Loucy (cell line): ENCODE results near the gene CREB3L4.
A peak's percentile ranks its signal among the peaks of the same experiment; 100 is the strongest.

Experiments used
- H2AFZ ChIP-seq: fragments of 200-600 bp; sonication (generic); 2 replicates; pipeline ENCODE4 v1.6.0; 2016; ENCODE audit warnings: antibody characterized with exemption, mild to moderate bottlenecking, low read length, moderate library complexity
- H3F3A ChIP-seq: fragments of 200-600 bp; 2 replicates; pipeline ENCODE4 v1.6.0; 2016; ENCODE audit warnings: antibody characterized with exemption, low read depth, mild to moderate bottlenecking
- H3K27me3 ChIP-seq: fragments of 200-600 bp; sonication (generic); 2 replicates; pipeline ENCODE4 v1.6.1; 2014; ENCODE audit warnings: low read length, mild to moderate bottlenecking; ENCODE audit not compliant: insufficient read depth, poor library complexity, severe bottlenecking
- H3K36me3 ChIP-seq: fragments of 200-600 bp; sonication (generic); 2 replicates; pipeline ENCODE4 v1.6.1; 2016; ENCODE audit warnings: low read length; ENCODE audit not compliant: insufficient read depth
- H3K4me1 ChIP-seq: fragments of 200-600 bp; sonication (generic); 2 replicates; pipeline ENCODE4 v1.5.1; 2014; ENCODE audit warnings: low read length, mild to moderate bottlenecking; ENCODE audit not compliant: insufficient read depth, poor library complexity, severe bottlenecking
- H3K4me2 ChIP-seq: fragments of 200-600 bp; sonication (generic); 2 replicates; pipeline ENCODE4 v1.6.0; 2014; ENCODE audit warnings: antibody characterized with exemption, low read length, low read depth, mild to moderate bottlenecking; ENCODE audit not compliant: poor library complexity, severe bottlenecking
- H3K4me3 ChIP-seq: fragments of 200-600 bp; sonication (generic); 2 replicates; pipeline ENCODE4 v1.5.1; 2014; ENCODE audit warnings: low read length, mild to moderate bottlenecking, mixed read lengths; ENCODE audit not compliant: poor library complexity, severe bottlenecking
- H3K79me2 ChIP-seq: fragments of 200-600 bp; sonication (generic); 2 replicates; pipeline ENCODE4 v1.6.1; 2014; ENCODE audit warnings: low read length; ENCODE audit not compliant: insufficient read depth
- H3K9ac ChIP-seq: fragments of 200-600 bp; sonication (generic); 2 replicates; pipeline ENCODE4 v1.6.0; 2014; ENCODE audit warnings: mild to moderate bottlenecking, low read depth, low read length, moderate library complexity; ENCODE audit not compliant: poor library complexity, severe bottlenecking
- H3K9me2 ChIP-seq: fragments of 200-600 bp; sonication (generic); replicated peaks from 2 replicates; pipeline ENCODE4 v1.6.1; 2016; ENCODE audit warnings: low read depth, low read length, mixed read lengths
- H3K9me3 ChIP-seq: fragments of 200-600 bp; sonication (generic); 2 replicates; pipeline ENCODE4 v1.6.1; 2014; ENCODE audit warnings: mild to moderate bottlenecking, antibody characterized with exemption, low read length, low read depth; ENCODE audit not compliant: insufficient read depth
- H4K20me1 ChIP-seq: fragments of 200-600 bp; sonication (generic); 2 replicates; pipeline ENCODE4 v1.6.0; 2014; ENCODE audit warnings: antibody characterized with exemption, low read length, mild to moderate bottlenecking; ENCODE audit not compliant: insufficient read depth, poor library complexity, severe bottlenecking
- EZH2phosphoT487 ChIP-seq: fragments of 200-600 bp; IDR thresholded peaks from 2 replicates; pipeline ENCODE4 v1.6.1; 2018; ENCODE audit warnings: antibody characterized with exemption, mild to moderate bottlenecking, moderate library complexity, borderline replicate concordance
- TF ChIP-seq, protein P1 (sequence below): fragments of 200-600 bp; sonication (generic); conservative IDR thresholded peaks from 2 replicates; pipeline ENCODE4 v1.5.1; 2014; ENCODE audit warnings: mild to moderate bottlenecking, antibody characterized with exemption, low read length

Gene CREB3L4

GRCh38 chr1:153944005-153944826, 23.5 kb upstream of the CREB3L4 start:
- Histone ChIP-seq H3F3A (no peaks in the 10 kb centered on the region), H3K4me2 (peak overlapping the region; percentile 91), H3K9ac (peak overlapping the region; percentile 91), H3K36me3 (peaks cover 52% of the 10 kb centered on the region; the same call in 1 of the 2 replicates), H3K9me2 (no peaks in the 10 kb centered on the region), H3K9me3 (no peaks in the 10 kb centered on the region), H3K27me3 (no peaks in the 10 kb centered on the region), H4K20me1 (peaks cover 23% of the 10 kb centered on the region), H3K79me2 (peaks cover 37% of the 10 kb centered on the region), H3K4me3 (peak overlapping the region; percentile 85), H3K4me1 (peaks cover 21% of the 10 kb centered on the region), H2AFZ (no peak overlapping the region)
- TF ChIP-seq, protein P1, sequence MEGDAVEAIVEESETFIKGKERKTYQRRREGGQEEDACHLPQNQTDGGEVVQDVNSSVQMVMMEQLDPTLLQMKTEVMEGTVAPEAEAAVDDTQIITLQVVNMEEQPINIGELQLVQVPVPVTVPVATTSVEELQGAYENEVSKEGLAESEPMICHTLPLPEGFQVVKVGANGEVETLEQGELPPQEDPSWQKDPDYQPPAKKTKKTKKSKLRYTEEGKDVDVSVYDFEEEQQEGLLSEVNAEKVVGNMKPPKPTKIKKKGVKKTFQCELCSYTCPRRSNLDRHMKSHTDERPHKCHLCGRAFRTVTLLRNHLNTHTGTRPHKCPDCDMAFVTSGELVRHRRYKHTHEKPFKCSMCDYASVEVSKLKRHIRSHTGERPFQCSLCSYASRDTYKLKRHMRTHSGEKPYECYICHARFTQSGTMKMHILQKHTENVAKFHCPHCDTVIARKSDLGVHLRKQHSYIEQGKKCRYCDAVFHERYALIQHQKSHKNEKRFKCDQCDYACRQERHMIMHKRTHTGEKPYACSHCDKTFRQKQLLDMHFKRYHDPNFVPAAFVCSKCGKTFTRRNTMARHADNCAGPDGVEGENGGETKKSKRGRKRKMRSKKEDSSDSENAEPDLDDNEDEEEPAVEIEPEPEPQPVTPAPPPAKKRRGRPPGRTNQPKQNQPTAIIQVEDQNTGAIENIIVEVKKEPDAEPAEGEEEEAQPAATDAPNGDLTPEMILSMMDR: no peak
- no peak for TF ChIP-seq EZH2phosphoT487

DNA sequence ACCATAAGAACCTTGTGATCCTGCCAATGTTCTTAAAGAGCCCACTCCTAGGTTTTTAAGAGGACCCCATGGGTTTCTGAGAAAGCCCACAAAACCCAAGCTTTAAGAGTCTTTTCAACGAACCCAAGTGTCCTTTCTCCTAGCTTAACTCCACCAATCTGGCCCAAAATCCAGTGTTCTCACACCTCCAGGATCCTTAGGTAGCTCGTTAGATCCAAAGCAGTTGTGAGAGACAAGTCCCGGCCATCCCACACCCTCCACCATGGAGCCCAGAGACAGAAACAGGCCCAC, 22.9 kb upstream of the CREB3L4 start:
- Histone ChIP-seq H2AFZ (0 out of 2 replicates have a peak overlapping the region, but pooled peaks have one; percentile 25), H3K4me3 (peak overlapping the region; percentile 85)
- TF ChIP-seq, protein P1: no peak
- no peak for TF ChIP-seq EZH2phosphoT487

GRCh38 chr1:153945131-153945794, 22.4 kb upstream of the CREB3L4 start:
- H3K4me3 ChIP-seq: peak overlapping the region; percentile 85
- H3K9me3 ChIP-seq: no peaks in the 10 kb centered on the region
- peaks cover 46% of the 10 kb centered on the region; the same call in 1 of the 2 replicates for H3K36me3 ChIP-seq
- peak overlapping the region; percentile 65 for H2AFZ ChIP-seq
- H3F3A ChIP-seq: no peaks in the 10 kb centered on the region
- H4K20me1 ChIP-seq: peaks cover 23% of the 10 kb centered on the region
- H3K9me2 ChIP-seq: no peaks in the 10 kb centered on the region
- H3K9ac ChIP-seq: peak overlapping the region; percentile 91
- TF ChIP-seq, protein P1: no peak
- no peak for TF ChIP-seq EZH2phosphoT487
- H3K4me1 ChIP-seq: peaks cover 21% of the 10 kb centered on the region
- no peaks in the 10 kb centered on the region for H3K27me3 ChIP-seq
- peak overlapping the region; percentile 91 for H3K4me2 ChIP-seq
- H3K79me2 ChIP-seq: peaks cover 37% of the 10 kb centered on the region

More for the DNA sequence above, 22.9 kb upstream of the CREB3L4 start:
- Histone ChIP-seq H3F3A (no peaks in the 10 kb centered on the region), H3K9ac (peak overlapping the region; percentile 91), H4K20me1 (peaks cover 23% of the 10 kb centered on the region), H3K79me2 (peaks cover 37% of the 10 kb centered on the region), H3K9me3 (no peaks in the 10 kb centered on the region), H3K9me2 (no peaks in the 10 kb centered on the region), H3K4me1 (peaks cover 21% of the 10 kb centered on the region), H3K4me2 (peak overlapping the region; percentile 91), H3K36me3 (peaks cover 47% of the 10 kb centered on the region; the same call in 1 of the 2 replicates), H3K27me3 (no peaks in the 10 kb centered on the region)
